Keratinocyte (primary cell): ENCODE results near the gene SNHG17.
"Not testable (repeated sequence)": the region's sequence is repeated elsewhere in the genome, so short reads cannot be mapped to it uniquely, and the experiment has no call there.

Experiments
- CTCF ChIP-seq, 3 experiments: IDR thresholded peaks in 1 of 3; conservative IDR thresholded peaks in 1 of 3; optimal IDR thresholded peaks in 1 of 3; 2 replicates in 2 of 3; 3 replicates in 1 of 3; pipeline versions ENCODE3 to v1.5.1; 2011; ENCODE audit warnings: low read length in 3 of 3, mild to moderate bottlenecking in 3 of 3, moderate library complexity in 2 of 3, control low read depth in 1 of 3, inconsistent platforms in 1 of 3; ENCODE audit not compliant: insufficient read depth in 2 of 3; ENCODE audit errors: extremely low read depth in 1 of 3
- EZH2 ChIP-seq: IDR thresholded peaks from one replicate; pipeline ENCODE4 v1.6.1; 2012; ENCODE audit warnings: inconsistent platforms, mild to moderate bottlenecking, low read length, moderate library complexity

- not testable (repeated sequence) for TF ChIP-seq CTCF (optimal IDR thresholded peaks at IDR 0.05 in 1 of 3, IDR thresholded peaks at IDR 0.05 in 1 of 3, conservative IDR thresholded peaks at IDR 0.05 in 1 of 3; ENCODE audit: extremely low read depth in 1 of 3, insufficient read depth in 2 of 3, low read length in 3 of 3); EZH2
These were observed 2.3 kb downstream of the SNHG17 start for GRCh38 chr20:38432870-38433269.
